ENCODE measurements around the gene PAX9.

GRCh38 chr14:36660736-36661505 is 739 bp upstream of the PAX9 start:
- no peak for TF ChIP-seq CTCF (IDR thresholded peaks at IDR 0.05)
- TF ChIP-seq POLR2A (IDR thresholded peaks at IDR 0.05) = no peak

Data from tibial nerve (tissue), 3 donors.